ENCODE measurements around the gene WDR27. TPM values are rescaled to one million over a fixed set of nuclear protein-coding genes. Genes with fewer than 3 reads are reported as not detected.

Gene WDR27
- total RNA-seq, 1 donor from 2014 or later: 26.8 TPM

DNA sequence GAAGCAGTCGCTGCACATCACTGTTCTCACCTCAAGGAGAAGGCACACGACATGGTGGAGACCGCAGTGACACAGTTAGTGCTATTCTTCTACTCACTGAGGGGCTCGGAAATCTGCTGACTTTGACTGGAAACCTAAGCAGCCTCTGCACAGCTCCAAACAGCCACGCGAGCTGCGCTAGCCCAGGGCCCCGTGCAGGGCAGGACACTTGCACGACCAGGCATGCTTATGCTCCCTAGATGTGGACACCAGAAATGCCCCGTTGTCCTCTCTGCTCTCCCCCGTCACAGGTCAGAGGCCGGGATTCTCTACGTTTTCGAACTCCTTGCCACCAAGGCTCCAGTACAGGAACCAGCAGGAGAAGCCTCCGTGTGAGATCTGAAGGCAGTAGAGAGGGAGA is 201.1 kb downstream of the WDR27 start:
- intact Hi-C loops (cut with micrococcal nuclease): no loop called here

DNA sequence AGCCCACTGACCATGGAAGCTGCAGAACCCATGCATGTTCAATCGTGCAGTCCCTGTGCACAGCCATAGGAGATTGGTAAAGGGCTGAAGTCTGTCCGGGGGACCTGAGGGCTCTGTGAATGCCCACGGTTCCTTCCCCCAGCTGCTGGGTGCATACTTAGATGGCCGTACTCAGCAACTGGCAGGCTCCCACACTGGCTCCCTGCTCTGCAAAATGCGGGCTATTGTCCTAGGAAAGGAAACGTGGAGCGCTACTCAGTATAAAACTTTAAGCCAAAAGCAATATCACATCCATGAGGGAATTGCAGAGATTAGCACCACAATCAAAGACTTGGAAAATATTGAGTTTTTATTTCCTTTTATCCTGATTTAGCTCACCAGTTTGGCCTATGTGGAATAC is 202.0 kb downstream of the WDR27 start:
- peaks cover 4% of the 10 kb centered on the region for H3K27me3 Mint-ChIP-seq (ENCODE audit: insufficient read depth)
- no peaks in the 10 kb centered on the region for H3K4me1 Mint-ChIP-seq (ENCODE audit: low read depth)
- intact Hi-C loops (cut with micrococcal nuclease): no loop called here
- H3K4me3 Mint-ChIP-seq: no peak overlapping the region
- H3K36me3 Mint-ChIP-seq (ENCODE audit: low read depth): no peaks in the 10 kb centered on the region
- no peak overlapping the region for H3K27ac Mint-ChIP-seq
- no peak for DNase-seq (ENCODE audit: low spot score)
- H3K9me3 Mint-ChIP-seq: no peaks in the 10 kb centered on the region

More for the DNA sequence above, 201.1 kb downstream of the WDR27 start:
- Mint-ChIP-seq H3K4me3 (no peak overlapping the region), H3K27ac (no peak overlapping the region), H3K27me3 (ENCODE audit: insufficient read depth) (peaks cover 4% of the 10 kb centered on the region), H3K9me3 (no peaks in the 10 kb centered on the region), H3K4me1 (ENCODE audit: low read depth) (no peaks in the 10 kb centered on the region), H3K36me3 (ENCODE audit: low read depth) (no peaks in the 10 kb centered on the region)
- no peak for DNase-seq (ENCODE audit: low spot score)

DNA sequence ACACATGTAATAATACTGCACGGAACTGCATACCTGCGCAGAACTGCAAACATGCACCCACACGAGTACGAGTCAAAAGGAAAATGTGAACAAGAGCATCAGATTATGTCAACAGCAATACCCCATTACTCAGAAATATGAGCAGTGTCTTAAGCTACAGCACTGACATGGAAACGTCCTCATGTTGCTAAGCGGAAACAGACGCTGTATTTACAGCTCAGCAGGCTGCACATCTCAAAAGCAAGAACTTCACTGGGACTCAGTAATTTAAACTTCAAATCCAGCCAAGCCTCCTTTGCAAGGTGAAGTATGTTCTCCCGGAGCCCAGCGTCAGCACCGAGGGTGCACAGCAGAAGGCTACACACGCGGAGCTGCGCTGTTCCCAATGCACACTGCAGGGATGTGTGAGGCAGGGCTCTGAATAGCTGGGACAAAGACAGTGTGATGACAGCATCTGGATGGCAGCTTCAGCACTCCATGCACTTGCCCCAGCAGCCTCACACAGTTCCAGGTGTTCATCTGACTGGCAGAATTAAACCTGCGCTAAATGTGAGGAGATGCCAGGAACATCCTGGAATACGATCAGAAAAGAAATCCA is 202.8 kb downstream of the WDR27 start:
- no peaks in the 10 kb centered on the region for H3K36me3 Mint-ChIP-seq (ENCODE audit: low read depth)
- no peak for DNase-seq (ENCODE audit: low spot score)
- H3K4me3 Mint-ChIP-seq: no peak overlapping the region

DNA sequence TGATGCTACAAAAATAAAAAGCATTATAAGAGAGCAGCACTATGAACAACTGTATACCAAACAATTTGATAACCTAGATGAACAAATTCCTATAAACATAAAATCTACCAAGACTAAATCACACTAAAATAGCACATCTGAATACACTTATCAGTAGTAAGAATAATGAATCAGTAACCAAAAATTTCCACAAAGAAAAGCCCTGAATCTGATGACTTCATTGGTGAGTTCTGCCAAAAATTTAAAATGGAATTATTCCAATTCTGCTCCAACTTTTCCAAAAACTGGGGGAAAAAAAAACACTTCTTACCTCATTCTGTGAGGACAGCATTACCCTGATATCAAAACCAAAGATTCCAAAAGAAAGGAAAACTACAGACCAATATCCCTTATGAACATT is 206.2 kb downstream of the WDR27 start:
- no peak for DNase-seq (ENCODE audit: low spot score)
- Mint-ChIP-seq H3K27ac (no peak overlapping the region), H3K36me3 (ENCODE audit: low read depth) (no peaks in the 10 kb centered on the region), H3K9me3 (no peaks in the 10 kb centered on the region), H3K27me3 (ENCODE audit: insufficient read depth) (peaks cover 6% of the 10 kb centered on the region), H3K4me1 (ENCODE audit: low read depth) (no peaks in the 10 kb centered on the region), H3K4me3 (no peak overlapping the region)
- intact Hi-C loops (cut with micrococcal nuclease): no loop called here

More for the DNA sequence above, 202.8 kb downstream of the WDR27 start:
- no peak overlapping the region for H3K27ac Mint-ChIP-seq
- H3K4me1 Mint-ChIP-seq (ENCODE audit: low read depth): no peaks in the 10 kb centered on the region
- intact Hi-C loops (cut with micrococcal nuclease): no loop called here
- no peaks in the 10 kb centered on the region for H3K9me3 Mint-ChIP-seq
- H3K27me3 Mint-ChIP-seq (ENCODE audit: insufficient read depth): peaks cover 4% of the 10 kb centered on the region

DNA sequence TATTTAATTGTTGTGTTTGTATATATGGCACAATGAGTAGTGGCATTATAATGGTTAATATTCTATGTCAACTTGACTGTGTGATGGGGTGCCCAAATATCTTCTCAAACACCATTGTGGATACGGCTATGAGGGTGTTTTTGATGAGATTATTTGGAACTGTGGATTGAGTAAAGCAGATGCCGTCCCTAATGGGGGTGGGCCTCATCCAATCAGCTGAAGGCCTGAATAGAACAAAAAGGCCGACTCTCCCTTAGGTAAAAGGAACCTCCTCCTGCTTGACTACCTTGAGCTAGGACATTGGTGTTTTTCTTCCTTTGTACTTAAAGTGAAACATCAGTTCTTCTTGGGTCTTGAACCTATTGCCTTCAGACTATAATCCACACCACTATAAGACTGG is 207.8 kb downstream of the WDR27 start:
- no peaks in the 10 kb centered on the region for H3K36me3 Mint-ChIP-seq (ENCODE audit: low read depth)
- no peak overlapping the region for H3K4me3 Mint-ChIP-seq
- no peaks in the 10 kb centered on the region for H3K9me3 Mint-ChIP-seq
- H3K27ac Mint-ChIP-seq: no peak overlapping the region
- no peak for DNase-seq (ENCODE audit: low spot score)
- no peaks in the 10 kb centered on the region for H3K4me1 Mint-ChIP-seq (ENCODE audit: low read depth)
- intact Hi-C loops (cut with micrococcal nuclease): no loop called here
- peaks cover 6% of the 10 kb centered on the region for H3K27me3 Mint-ChIP-seq (ENCODE audit: insufficient read depth)

DNA sequence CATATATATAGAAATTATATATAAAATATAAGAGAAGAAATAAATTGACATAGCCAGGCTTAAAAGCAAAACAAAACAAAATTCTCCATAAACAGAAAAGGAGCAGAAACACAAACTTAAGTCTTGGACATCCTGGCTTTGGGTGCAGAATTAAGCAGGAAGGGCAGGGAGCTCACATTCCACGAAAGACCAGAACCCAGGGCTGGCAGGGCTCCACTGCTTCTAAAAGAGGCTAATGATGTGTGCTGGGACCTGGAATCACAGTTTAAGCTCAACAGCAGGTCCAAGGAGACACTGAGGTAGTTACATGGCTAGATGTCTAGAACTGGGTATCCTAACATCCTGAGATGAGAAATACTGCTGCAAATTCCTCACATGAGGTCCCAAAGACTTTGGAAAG is 210.3 kb downstream of the WDR27 start:
- Mint-ChIP-seq H3K9me3 (no peaks in the 10 kb centered on the region), H3K27me3 (ENCODE audit: insufficient read depth) (peaks cover 6% of the 10 kb centered on the region), H3K4me3 (no peak overlapping the region), H3K27ac (no peak overlapping the region), H3K4me1 (ENCODE audit: low read depth) (no peaks in the 10 kb centered on the region), H3K36me3 (ENCODE audit: low read depth) (no peaks in the 10 kb centered on the region)
- DNase-seq (ENCODE audit: low spot score): no peak
- intact Hi-C loops (cut with micrococcal nuclease): no loop called here

DNA sequence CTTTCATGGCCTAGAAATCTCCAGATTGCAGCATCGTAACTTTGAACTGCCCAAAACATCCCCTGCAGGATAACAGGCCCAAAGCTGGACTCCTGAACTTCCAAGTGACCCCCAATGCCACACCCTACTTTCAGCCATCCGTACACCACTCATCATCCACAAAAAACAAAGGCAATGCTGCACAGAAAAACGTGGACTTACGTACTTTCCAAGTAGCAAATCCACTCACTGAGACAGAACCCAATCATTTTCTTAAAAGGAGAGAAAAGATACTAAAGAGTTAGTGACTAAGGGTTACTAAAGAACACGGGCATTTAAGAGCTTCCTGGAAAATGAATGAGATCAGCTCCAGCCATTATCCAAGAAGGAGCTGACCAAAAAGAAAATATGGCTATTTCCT is 211.0 kb downstream of the WDR27 start:
- Mint-ChIP-seq H3K4me1 (ENCODE audit: low read depth) (no peaks in the 10 kb centered on the region), H3K27ac (no peak overlapping the region), H3K4me3 (no peak overlapping the region), H3K27me3 (ENCODE audit: insufficient read depth) (peaks cover 3% of the 10 kb centered on the region), H3K36me3 (ENCODE audit: low read depth) (no peaks in the 10 kb centered on the region), H3K9me3 (no peaks in the 10 kb centered on the region)
- intact Hi-C loops (cut with micrococcal nuclease): no loop called here
- DNase-seq (ENCODE audit: low spot score): no peak

DNA sequence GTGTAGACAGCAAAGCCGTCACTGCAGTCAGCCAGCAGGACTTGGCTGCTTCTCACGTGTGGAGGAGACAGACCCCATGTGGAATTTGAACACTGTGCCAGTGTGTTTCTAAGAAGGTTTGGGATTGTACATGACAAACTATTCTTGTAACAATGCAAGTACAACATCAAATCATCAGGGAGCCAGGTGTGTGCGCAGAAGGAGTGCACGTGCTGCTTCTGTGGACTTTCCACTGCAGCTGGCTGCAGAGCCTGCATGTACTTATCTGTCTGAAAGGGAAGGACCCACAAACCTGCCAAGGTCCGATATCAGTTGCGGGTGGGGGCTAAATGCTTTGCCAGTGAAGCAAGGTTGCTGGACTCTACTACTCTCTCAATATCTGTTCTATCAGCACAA is 211.6 kb downstream of the WDR27 start:
- DNase-seq (ENCODE audit: low spot score): no peak
- no peaks in the 10 kb centered on the region for H3K4me1 Mint-ChIP-seq (ENCODE audit: low read depth)
- H3K4me3 Mint-ChIP-seq: no peak overlapping the region
- intact Hi-C loops (cut with micrococcal nuclease): no loop called here
- no peaks in the 10 kb centered on the region for H3K36me3 Mint-ChIP-seq (ENCODE audit: low read depth)
- no peaks in the 10 kb centered on the region for H3K9me3 Mint-ChIP-seq
- peaks cover 1% of the 10 kb centered on the region for H3K27me3 Mint-ChIP-seq (ENCODE audit: insufficient read depth)
- no peak overlapping the region for H3K27ac Mint-ChIP-seq

DNA sequence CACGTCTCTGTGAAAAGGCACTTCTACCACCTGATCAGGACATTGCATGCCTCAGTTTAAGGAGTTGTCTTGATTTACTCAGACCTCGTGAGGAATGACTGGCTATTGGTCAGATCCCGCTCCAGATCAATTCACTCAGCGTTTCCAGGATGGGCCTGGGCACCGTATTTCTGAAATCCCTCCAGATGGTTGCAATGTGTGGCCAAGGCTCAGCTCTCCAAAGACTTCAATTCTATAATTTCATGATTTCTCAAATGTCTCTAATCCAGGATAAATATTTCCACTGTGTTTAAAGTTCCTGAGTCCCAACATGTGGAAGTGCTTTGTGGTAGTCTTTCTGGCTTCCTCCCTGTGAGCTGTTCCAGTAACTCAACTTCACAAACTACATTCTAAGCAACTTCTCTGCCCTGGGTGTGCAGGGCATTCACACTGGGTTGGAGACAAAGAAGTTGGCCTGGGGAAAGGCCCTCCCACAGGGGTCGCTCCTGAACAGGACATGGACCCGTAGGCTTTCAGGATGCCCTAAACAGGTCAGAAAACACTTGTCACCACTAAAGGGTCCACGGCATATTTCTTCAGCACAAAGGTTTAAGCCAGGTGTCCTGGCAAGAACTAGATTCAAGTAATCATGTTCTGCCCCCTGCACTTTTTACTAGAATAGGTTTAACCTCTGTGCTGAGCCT is 212.1 kb downstream of the WDR27 start:
- Mint-ChIP-seq H3K36me3 (ENCODE audit: low read depth) (no peaks in the 10 kb centered on the region), H3K9me3 (no peaks in the 10 kb centered on the region), H3K27me3 (ENCODE audit: insufficient read depth) (peaks cover 1% of the 10 kb centered on the region), H3K27ac (no peak overlapping the region), H3K4me3 (no peak overlapping the region), H3K4me1 (ENCODE audit: low read depth) (no peaks in the 10 kb centered on the region)
- intact Hi-C loops (cut with micrococcal nuclease): no loop called here
- DNase-seq (ENCODE audit: low spot score): no peak

DNA sequence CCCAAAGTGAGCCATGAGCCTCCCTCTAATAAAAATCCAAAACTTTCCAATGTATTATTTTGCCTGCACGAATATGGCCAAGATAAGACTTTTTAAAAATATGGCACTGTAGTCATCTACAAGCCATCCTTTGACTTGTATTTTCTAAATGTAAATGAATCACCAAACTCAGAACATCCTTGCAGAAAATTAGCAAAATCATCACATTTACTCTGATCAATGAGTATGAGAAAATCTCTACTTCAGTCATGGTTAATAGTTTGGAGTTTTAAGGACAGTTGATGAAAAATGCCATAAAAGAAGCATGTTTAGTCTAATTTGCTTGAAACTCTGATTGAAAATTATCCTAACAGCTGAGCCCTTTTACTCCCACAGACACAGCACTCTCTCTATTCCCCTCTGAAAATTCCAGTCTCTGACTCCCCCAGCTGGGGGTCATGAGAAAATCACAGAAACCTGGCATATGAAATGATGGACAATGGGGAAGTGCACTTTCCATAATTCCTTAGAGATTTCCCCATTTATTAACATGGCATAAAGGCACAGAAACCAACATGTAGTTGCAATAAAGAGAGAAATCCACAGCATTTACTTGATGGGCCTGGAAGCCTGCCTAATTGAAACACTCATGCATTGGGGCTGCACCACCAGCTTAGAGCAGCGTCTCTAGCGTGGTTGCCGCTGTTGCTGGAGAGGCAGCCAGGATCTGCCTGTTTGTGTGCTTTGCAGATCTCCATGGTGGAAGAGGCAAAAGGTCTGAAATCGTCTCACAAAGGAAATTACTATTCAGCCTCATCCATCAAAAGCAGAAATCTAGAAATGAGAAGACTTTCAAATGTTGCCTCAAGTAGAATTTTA is 214.0 kb downstream of the WDR27 start:
- no peak overlapping the region for H3K27ac Mint-ChIP-seq
- intact Hi-C loops (cut with micrococcal nuclease): no loop called here
- H3K4me1 Mint-ChIP-seq (ENCODE audit: low read depth): no peaks in the 10 kb centered on the region
- DNase-seq (ENCODE audit: low spot score): no peak
- no peak overlapping the region for H3K4me3 Mint-ChIP-seq
- H3K9me3 Mint-ChIP-seq: peaks cover 9% of the 10 kb centered on the region
- H3K36me3 Mint-ChIP-seq (ENCODE audit: low read depth): no peaks in the 10 kb centered on the region
- peaks cover 1% of the 10 kb centered on the region for H3K27me3 Mint-ChIP-seq (ENCODE audit: insufficient read depth)

DNA sequence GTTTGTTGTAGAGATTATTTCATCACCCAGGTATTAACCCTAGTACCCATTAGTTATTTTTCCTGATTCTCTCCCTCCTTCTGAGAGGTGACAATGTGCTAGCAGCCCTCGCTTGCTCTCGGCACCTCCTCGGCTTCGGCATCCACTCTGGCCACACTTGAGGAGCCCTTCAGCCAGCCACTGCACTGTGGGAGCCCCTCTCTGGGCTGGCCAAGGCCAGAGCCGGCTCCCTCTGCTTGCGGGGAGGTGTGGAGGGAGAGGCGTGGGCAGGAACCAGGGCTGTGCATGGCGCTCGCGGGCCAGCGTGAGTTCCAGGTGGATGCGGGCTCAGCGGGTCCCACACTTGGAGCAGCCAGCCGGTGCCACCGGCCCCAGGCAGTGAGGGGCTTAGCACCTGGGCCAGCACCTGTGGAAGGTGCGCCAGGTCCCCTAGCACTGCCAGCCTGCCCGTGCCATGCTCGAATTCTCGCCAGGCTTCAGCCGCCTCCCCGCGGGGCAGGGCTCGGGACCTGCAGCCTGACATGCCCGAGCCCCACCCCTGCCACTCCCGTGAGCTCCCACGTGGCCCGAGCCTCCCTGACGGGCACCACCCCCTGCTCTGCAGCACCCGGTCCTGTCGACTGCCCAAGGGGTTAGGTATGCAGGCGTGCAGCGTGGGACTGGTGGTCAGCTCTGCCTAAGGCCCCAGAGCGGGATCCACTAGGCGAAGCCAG is 221.9 kb downstream of the WDR27 start:
- Mint-ChIP-seq H3K27ac (no peak overlapping the region), H3K4me1 (ENCODE audit: low read depth) (no peaks in the 10 kb centered on the region), H3K36me3 (ENCODE audit: low read depth) (no peaks in the 10 kb centered on the region), H3K9me3 (peaks cover 21% of the 10 kb centered on the region), H3K4me3 (no peak overlapping the region), H3K27me3 (ENCODE audit: insufficient read depth) (no peaks in the 10 kb centered on the region)
- intact Hi-C loops (cut with micrococcal nuclease): no loop called here
- no peak for DNase-seq (ENCODE audit: low spot score)

DNA sequence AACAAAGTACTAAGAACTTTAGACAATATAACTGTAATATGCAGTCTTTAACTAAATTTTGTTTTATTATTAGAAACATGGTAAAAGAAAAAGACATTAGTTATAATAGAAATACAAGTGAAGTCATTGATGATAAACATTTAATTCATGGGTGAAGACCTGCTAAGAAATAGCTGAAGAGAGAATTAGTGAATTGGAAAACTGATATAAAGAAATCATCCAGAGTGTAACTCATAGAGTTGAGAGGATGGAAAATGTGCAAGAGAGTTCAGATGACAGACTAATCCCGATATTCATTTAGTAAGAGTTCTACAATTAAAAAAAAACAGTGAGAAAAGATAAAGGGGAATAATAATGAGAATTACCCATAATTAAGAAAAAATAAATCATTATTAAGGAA is 227.5 kb downstream of the WDR27 start:
- H3K27me3 Mint-ChIP-seq (ENCODE audit: insufficient read depth): no peaks in the 10 kb centered on the region
- no peak overlapping the region for H3K27ac Mint-ChIP-seq
- intact Hi-C loops (cut with micrococcal nuclease): no loop called here
- no peaks in the 10 kb centered on the region for H3K36me3 Mint-ChIP-seq (ENCODE audit: low read depth)
- H3K4me1 Mint-ChIP-seq (ENCODE audit: low read depth): no peaks in the 10 kb centered on the region
- H3K9me3 Mint-ChIP-seq: peaks cover 28% of the 10 kb centered on the region
- H3K4me3 Mint-ChIP-seq: no peak overlapping the region
- no peak for DNase-seq (ENCODE audit: low spot score)

DNA sequence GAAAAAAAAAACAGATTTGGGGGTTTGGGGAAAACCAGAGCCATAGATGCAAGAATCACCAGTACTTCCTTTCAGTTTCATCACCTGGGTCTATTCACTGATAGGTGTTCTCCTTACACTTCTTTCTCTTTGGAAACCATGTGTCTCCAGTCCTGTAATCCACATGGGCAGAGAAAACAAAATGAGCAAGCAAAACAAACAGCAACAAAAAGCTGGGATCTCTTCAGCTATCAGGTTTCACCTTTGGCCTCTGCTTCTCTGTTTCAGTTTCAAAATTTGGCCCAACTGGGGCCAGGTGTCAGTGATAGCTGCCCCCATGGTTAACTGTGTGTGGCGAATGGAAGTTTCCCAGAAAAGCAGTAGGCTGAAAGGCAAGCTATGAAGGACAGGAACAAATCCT is 228.2 kb downstream of the WDR27 start:
- no peaks in the 10 kb centered on the region for H3K27me3 Mint-ChIP-seq (ENCODE audit: insufficient read depth)
- no peaks in the 10 kb centered on the region for H3K4me1 Mint-ChIP-seq (ENCODE audit: low read depth)
- H3K36me3 Mint-ChIP-seq (ENCODE audit: low read depth): no peaks in the 10 kb centered on the region
- H3K27ac Mint-ChIP-seq: no peak overlapping the region
- intact Hi-C loops (cut with micrococcal nuclease): no loop called here
- peaks cover 33% of the 10 kb centered on the region for H3K9me3 Mint-ChIP-seq
- H3K4me3 Mint-ChIP-seq: no peak overlapping the region
- DNase-seq (ENCODE audit: low spot score): no peak
